ENCODE results near the gene FOXO3.

Gene FOXO3

DNA sequence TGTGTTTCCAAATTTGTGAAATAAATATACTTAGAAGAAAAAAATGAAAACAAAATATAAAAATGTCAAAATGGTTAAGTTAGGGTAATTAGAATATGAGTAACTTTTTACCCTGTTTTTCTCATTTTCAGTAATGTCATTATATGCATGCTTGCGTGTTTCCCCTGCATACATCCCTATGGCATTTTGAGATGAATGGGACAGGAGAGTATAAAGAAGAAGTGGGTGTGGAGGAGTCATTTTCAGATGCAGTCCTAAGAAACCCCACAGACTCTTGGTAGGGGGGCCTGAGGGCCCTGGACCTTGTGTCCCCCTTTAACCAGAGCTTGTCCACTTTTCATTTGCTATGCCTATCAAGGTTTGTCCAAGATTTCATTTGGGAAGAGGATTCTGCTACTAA, 77.2 kb downstream of the FOXO3 start:
- TF ChIP-seq, protein P1, sequence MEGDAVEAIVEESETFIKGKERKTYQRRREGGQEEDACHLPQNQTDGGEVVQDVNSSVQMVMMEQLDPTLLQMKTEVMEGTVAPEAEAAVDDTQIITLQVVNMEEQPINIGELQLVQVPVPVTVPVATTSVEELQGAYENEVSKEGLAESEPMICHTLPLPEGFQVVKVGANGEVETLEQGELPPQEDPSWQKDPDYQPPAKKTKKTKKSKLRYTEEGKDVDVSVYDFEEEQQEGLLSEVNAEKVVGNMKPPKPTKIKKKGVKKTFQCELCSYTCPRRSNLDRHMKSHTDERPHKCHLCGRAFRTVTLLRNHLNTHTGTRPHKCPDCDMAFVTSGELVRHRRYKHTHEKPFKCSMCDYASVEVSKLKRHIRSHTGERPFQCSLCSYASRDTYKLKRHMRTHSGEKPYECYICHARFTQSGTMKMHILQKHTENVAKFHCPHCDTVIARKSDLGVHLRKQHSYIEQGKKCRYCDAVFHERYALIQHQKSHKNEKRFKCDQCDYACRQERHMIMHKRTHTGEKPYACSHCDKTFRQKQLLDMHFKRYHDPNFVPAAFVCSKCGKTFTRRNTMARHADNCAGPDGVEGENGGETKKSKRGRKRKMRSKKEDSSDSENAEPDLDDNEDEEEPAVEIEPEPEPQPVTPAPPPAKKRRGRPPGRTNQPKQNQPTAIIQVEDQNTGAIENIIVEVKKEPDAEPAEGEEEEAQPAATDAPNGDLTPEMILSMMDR (IDR thresholded peaks at IDR 0.05; ENCODE audit: insufficient read depth, low read depth, low read length, missing control alignments), result no peak
- no peak for DNase-seq (ENCODE audit: low read depth)
- no peak overlapping the region for H3K4me3 ChIP-seq (ENCODE audit: low read length)

DNA sequence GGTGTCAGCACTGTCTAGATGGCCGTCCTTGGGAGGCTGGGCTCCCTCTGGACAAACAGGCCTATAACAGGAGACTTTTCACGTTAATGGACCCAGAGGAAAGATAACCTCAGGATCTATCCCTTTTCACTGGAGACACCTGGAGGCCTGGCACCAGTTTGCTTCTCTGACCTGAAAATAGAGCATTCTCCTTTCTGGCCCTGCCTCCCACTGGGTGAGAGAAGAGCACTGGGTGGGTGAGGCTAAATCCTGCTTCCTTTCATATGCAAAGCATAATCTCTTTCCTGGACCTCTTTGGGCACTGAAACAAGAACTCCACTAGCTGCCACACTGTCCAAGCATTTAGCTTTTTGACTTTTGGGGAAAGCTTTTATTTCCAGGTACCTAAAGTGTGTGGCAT, 78.3 kb downstream of the FOXO3 start:
- no peak for DNase-seq (ENCODE audit: low read depth)
- TF ChIP-seq, protein P1 (IDR thresholded peaks at IDR 0.05; ENCODE audit: insufficient read depth, low read depth, low read length, missing control alignments), result no peak
- no peak overlapping the region for H3K4me3 ChIP-seq (ENCODE audit: low read length)

DNA sequence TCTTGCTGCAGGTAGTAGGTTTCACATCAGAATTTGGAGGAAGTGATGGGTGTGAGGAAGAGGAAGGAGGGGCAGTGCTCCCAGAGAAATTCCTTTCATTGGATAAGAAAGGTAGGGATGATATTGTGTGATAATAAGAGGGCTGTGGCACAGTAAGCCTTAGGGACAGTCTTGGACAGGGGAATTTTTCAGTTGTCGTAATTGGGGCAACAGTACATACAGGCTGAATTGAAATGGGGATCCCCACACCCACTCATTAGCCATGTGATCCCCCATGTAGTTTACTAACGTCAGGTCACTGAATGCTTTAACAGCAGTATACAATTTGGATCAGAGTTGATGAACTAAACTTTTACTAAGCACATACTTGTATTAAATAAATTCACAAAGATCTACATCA, 79.4 kb downstream of the FOXO3 start:
- DNase-seq (ENCODE audit: low read depth), result no peak
- no peak overlapping the region for H3K4me3 ChIP-seq (ENCODE audit: low read length)
- TF ChIP-seq, protein P1 (IDR thresholded peaks at IDR 0.05; ENCODE audit: insufficient read depth, low read depth, low read length, missing control alignments), result no peak

DNA sequence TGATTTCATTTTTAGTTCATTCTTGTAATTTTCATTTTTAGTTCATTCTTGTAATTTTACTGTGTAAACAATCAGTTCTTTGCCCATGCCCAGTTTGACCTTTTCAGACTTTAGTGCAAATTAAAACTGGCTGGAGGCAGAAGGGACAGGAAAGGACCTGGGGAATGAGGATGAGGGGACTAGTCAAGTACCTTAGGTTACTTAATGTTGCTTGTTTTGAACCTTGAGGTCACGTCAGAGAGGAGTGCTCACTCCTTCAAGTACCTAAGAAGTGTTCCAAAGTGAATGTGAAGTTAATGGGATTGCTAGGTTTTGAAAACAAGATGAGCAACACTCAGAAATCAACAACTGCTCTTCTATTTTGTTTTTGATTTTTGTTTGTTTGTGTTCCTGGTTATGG, 82.5 kb downstream of the FOXO3 start:
- no peak overlapping the region for H3K4me3 ChIP-seq (ENCODE audit: low read length)
- no peak for DNase-seq (ENCODE audit: low read depth)

DNA sequence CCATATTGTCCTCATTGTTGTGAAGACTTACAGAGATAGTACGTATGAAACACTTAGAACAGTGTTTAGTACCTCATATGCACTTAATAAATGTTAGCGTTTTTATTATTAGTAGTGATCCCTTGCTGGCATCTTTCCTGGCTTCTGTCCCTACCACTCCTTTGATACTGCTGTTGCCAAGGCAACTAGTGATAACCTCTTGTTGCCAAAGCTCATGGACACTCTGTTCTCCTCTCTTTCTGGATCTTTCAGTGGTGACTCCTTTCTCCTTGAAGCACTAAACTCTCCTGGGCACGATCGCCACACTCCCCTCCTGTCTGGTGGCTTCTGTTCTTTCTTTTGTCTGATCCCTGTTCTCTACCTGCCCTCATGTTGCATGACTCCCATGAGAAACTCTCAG, 83.5 kb downstream of the FOXO3 start:
- no peak overlapping the region for H3K4me3 ChIP-seq (ENCODE audit: low read length)
- TF ChIP-seq, protein P1 (IDR thresholded peaks at IDR 0.05; ENCODE audit: insufficient read depth, low read depth, low read length, missing control alignments), result no peak
- DNase-seq (ENCODE audit: low read depth), result no peak

More for the DNA sequence above, 82.5 kb downstream of the FOXO3 start:
- TF ChIP-seq, protein P1 (IDR thresholded peaks at IDR 0.05; ENCODE audit: insufficient read depth, low read depth, low read length, missing control alignments), result no peak

DNA sequence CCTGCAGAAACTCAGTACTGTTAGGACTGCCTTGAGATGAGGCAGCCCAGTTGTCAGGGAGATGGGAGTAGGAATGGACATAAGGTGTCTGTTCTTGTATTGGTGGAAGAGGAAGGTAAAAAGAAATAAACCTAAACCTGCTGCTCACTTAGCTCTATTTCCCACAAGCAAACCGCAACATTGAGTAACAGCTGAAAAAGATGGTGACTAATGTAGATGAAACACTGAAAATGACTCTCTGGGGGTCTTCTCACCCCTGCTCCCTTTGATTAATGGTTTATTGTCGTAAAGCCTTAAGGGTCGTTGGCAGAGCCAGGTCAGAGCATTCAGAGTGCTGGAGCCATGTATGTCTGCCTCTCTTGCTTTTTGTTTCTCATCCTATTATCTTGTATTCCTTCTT, 87.5 kb downstream of the FOXO3 start:
- TF ChIP-seq, protein P1 (IDR thresholded peaks at IDR 0.05; ENCODE audit: insufficient read depth, low read depth, low read length, missing control alignments), result no peak
- no peak overlapping the region for H3K4me3 ChIP-seq (ENCODE audit: low read length)
- no peak for DNase-seq (ENCODE audit: low read depth)

DNA sequence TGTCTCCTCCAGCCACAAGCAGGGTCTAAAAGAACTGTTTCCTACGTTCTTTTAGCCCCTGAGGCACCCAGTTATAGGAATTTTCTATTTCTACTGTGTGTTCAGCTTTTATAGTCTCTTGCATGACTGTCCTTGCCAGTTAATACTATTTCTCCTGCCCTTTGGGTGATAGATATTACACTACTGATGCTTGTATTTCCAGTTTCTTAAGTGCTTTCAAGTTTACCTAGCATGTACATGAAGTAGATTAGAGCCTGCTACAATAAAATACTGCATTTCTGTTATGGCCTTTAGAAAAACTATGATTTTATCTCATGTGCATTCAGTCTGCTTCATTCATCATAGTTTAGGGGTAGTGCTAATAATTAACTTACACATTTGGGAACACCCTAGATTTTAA, 89.6 kb downstream of the FOXO3 start:
- TF ChIP-seq, protein P1 (IDR thresholded peaks at IDR 0.05; ENCODE audit: insufficient read depth, low read depth, low read length, missing control alignments), result no peak
- H3K4me3 ChIP-seq (ENCODE audit: low read length), result no peak overlapping the region

More for the DNA sequence above, 89.6 kb downstream of the FOXO3 start:
- no peak for DNase-seq (ENCODE audit: low read depth)
